ENCODE data around the gene POU4F3.

POU4F3 gene

DNA sequence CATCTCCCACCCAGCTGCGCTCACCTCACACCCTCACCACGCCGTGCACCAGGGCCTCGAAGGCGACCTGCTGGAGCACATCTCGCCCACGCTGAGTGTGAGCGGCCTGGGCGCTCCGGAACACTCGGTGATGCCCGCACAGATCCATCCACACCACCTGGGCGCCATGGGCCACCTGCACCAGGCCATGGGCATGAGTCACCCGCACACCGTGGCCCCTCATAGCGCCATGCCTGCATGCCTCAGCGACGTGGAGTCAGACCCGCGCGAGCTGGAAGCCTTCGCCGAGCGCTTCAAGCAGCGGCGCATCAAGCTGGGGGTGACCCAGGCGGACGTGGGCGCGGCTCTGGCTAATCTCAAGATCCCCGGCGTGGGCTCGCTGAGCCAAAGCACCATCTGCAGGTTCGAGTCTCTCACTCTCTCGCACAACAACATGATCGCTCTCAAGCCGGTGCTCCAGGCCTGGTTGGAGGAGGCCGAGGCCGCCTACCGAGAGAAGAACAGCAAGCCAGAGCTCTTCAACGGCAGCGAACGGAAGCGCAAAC is 1.1 kb downstream of the POU4F3 start:
- no peak for DNase-seq (ENCODE audit: low read depth in 2 of 2)

DNA sequence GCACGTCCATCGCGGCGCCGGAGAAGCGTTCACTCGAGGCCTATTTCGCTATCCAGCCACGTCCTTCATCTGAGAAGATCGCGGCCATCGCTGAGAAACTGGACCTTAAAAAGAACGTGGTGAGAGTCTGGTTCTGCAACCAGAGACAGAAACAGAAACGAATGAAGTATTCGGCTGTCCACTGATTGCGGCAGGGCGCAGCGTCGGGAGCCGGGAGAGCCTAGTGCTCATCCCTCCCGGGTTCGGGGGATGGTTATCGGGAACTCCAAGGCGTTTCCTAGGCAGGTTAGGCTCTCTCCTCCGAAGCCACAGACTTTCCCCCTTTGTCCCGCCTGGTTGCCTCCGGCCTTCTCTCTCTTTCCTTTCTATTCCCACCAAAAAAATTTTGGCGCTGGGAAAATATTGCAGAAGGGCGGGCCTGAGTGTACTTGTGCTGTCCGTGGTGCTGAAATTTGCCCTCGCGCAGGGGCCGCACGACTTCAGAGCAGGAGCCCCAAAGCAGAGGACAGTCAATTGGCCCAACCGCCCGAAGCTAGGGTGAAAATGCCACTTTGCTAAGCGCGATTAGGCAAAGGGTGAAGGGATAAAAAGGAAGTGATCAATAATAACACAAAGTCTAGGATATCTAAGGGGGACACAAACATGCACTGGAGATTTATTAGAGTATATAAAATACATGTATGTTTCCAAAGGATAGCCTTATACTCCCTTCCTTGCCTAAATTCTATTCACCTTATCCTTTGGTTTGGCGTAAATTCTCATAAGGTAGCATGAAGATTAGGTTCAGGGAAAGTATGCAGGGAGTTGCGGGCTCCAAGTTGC is 1.8 kb downstream of the POU4F3 start:
- peak in 1 of 2 experiments; percentile 35 for DNase-seq (ENCODE audit: low read depth in 2 of 2)

DNA sequence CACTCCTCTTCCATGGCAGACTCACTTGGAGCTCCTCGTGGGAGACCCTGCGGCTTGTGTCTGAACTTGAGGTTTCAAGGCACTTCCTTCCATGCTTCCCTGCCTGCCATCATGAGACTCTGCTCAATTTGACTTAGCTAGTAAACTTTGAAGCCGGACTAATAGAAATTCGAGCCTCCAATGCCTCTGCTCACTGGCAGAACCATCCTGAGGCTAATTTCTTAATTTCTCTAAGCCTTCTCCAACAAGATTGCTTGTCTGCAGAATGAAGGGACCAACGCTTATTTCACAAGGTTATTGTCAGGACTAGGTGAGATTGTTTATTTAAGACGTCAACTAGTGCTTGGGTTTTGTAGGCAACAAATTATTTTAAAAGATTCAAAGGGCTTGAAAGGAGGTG is 3.2 kb downstream of the POU4F3 start:
- no peak for DNase-seq (ENCODE audit: low read depth in 2 of 2)

DNA sequence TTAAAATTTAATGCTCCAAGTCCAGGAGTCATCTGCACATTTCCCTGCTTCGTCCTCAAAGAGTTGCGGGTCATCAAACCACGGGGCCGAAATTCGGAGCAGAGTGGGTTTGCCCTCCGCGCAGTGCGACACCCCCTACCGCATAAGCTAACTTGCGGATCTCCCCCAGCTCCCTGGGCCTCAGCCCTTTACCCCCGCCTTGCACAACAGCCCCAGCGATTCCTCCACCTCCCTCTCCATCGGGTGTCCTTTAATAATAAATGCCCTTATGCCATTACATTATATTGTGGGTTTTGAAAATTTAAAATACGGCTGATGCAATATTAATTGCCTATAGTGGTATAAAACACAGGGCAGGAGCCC is 3.9 kb downstream of the POU4F3 start:
- no peak for DNase-seq (ENCODE audit: low read depth in 2 of 2)

DNA sequence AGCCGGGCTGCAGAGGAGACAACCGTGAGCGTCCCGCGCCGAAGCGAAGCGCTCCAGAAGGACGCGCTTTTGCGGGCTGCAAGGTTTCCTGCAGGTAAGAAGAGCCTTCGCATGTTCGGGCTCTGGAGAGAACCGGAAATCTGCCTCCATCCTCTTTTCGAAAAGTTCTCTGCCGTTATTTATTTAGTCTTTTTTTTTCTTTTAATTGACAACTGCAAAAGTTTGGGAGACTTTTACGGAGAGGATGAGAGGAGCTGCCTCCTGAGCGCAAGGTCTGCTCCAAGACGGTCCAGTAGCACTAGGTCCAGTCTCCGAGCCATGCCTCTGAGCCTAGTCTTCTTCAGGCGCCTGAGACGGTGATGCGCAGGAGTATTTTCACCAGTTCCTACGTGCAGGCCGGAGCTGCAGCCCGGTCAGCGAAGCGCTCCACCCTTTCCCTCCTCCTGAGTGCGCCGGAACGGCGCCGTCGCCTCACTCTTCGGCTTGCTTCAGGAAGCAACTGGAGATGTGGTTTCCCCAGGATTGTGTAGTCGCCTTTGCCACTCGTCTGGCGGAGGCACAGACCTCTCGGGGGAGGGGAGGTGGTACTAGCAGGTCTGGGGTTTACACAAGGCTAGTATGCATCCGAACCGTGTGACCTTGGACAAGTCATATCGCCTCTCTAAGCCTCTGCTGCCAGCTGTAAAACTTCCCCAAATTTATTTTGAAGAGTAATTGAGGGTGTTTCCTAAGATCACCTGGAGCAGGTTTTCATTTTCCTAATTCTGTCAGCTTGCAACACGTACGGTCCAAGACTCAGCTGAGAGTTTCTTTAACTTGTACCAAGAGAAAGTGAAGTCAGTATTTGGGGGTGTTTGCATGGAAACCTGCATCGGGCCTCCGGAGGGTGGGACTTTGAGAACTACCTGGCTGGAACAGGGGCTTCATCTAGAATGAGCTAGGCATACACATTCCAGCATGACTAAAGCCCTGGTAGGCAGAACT is 4.5 kb downstream of the POU4F3 start:
- no peak for DNase-seq (ENCODE audit: low read depth in 2 of 2)

DNA sequence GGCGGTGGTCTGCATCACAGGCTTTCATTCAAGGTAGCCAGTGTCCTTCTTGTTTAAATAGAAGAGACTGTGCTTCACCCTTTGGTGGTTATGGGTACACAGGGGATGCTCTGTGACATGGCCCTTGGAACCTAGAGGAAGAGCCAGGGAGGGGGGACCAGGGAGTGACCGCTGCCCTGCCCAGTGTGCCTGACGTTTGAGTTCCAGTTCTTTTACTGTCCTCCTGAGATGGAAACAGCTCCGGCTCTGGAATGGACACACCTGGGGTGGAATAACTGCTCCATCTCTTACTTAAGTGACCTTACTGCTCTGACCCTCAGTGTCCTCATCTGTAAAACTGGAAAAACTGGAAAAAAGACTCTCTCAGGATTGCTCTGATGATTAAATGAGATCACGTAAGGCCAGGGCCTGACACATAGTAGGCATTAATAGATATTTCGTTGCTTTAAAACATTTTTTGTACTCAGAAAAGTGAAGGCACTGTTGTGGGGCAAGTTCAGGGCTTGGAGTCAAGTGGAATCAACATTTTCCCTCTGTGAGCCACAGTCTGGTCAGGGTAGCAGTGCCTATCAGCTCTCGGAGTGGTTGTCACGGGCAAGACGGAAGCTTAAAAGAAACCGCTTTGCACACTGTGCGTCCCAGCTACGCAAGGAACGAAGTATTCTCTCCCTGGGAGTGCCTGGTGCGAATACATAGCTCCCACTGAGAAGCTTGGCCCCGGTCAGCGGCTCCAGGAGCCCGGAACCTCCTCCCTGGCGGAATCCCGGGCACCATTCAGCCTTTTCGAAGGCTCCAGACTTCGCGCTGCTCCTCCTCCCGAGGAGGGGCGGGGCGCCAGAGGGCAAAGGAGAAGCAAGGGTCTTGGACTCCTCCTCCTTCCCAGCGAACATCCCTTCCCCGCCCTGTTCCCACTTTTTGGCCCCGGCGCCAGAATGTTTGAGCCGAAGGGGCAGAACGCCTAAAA is 5.8 kb downstream of the POU4F3 start:
- no peak for DNase-seq (ENCODE audit: low read depth in 2 of 2)

DNA sequence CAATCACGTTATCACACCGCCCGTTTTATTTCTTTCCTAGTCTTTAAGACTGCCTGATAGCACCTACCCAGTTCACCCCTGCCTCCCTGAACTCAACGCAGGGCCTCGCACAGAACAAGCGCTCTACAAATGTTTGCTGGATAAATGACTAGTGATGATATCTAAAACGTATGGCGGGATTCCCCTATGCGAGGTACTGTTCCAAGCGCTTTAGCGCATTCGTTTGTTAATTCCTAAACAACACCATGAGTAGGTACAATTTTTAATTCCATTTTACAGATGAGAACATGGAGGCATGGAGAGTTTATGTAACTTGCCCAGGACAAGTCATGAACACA is 6.6 kb downstream of the POU4F3 start:
- DNase-seq (ENCODE audit: low read depth in 2 of 2) = no peak

DNA sequence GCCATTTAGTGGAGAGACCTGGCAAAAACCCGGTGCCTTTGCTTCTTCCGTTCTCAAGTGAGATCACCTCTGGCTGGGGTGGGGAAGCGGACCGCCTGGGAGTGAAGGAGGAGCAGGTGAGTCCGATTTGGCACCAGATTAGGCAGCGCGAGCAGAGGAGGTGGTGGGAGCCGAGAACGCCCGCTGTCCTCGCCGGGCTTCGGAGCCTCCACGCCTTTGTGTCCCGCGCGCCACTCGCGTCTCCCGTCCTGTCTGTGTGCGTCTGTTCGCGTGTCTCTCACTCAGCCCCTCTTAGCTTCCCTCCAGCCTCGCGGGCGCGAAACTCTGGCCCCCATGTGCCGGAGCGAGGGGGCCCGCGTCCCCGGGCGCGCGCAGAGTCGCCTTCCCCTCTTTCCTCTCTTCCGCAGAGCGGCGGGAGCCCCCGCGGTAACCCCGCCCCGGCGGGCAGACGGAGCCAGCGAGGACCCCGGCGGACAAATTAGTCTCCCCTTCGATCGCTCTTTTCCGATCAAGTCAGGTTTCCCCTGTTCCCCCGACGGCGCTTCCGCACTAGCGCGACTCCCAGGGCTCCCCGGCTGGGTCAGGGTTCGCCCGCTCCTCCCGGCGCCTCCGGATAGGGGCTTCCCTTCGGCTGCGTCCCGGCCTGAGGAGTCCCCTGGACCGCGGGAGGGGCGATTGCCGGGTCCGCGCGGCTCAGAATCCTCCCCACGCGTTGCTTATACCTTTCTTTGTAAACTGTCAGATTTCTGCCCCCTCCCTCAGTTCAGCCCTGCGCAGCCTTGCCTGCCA is 7.1 kb downstream of the POU4F3 start:
- DNase-seq (ENCODE audit: low read depth in 2 of 2) = no peak

DNA sequence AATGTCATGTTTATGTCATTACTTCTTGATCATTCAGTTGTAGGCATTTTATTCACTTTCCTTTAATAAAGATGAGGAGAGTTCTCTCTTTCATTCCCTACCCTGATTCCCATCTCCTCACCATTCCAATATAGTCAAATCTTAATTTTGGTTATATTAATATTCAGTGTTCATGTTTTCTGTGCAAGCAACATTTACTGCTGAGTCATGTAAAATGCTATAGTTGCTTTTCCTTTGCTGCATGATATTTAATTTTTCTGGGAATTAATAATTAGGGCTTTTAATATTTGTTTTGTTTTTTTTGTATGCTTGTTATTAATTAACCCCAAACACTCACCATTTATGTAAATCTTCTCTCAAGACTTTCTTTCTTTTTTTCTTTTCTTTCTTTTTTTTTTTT is 18.5 kb downstream of the POU4F3 start:
- no peak for DNase-seq (ENCODE audit: low read depth in 2 of 2)

DNA sequence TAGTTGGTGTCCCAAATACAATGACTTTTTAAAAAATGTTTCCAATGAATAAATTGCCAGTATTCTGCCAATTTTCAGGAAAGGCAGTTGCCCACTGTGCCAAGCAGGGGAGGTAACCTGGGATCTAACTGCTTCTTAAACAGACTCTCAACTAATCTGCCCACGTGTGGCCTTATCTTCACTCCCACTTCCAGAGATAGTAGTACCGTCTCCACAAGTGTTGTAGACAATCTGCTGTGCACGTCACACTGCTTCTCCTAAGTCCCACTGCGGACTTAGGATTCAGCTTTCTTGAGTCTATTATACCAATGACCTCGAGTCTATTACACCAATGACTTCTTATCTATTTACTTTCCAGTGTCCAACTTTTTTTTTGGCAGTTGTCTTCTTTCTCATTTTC is 21.2 kb downstream of the POU4F3 start:
- no peak for DNase-seq (ENCODE audit: low read depth in 2 of 2)

DNA sequence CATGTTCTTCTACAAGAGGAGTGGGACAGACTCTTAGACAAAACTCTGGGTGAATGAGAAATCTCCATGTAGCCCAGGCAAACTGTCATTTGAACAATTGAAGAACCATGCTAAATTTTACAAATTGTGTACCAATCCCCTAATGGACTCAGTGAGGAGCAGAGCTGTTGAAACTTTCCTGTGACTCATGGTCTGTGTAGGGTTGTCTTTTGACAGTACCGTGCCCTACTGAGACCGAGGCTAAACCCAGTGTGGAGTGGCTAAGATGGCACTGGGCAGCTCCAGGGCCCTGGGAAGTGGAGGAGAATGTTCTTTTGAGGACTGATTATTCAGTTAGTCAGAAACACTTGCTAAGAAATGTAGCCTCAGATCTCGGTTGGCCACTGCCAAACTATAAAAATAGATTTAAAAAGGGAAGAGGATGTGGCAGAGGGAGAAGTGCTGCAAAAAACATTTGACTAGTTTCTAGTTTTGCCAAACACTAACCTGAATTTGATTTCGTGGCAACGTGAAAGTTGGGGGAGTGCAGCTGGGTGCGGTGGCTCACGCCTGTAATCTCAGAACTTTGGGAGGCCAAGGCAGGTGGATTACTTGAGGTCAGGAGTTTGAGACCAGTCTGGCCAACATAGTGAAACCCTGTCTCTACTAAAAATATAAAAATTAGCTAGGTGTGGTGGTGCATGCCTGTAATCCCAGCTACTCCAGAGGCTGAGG is 24.7 kb downstream of the POU4F3 start:
- DNase-seq (ENCODE audit: low read depth in 2 of 2) = no peak

DNA sequence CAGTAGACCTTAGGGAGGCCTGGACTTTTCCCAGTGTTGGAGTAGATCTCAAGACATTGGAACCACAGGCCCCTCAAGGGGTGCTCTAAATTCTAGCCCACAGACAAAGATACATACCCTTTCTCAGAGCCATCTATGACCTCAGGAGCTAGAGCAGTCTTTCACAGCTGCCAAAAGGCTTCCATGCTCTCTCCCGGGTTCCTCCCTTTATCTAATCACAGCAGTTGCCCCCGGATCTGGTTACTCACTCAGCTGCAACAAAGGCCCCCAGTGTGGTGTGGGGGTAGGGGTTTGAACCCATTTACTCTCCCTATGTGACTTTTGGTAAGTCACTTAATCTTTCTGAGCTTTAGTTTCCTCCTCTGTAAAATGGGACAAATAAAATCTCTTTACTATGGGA is 27.0 kb downstream of the POU4F3 start:
- DNase-seq (ENCODE audit: low read depth in 2 of 2) = no peak

DNA sequence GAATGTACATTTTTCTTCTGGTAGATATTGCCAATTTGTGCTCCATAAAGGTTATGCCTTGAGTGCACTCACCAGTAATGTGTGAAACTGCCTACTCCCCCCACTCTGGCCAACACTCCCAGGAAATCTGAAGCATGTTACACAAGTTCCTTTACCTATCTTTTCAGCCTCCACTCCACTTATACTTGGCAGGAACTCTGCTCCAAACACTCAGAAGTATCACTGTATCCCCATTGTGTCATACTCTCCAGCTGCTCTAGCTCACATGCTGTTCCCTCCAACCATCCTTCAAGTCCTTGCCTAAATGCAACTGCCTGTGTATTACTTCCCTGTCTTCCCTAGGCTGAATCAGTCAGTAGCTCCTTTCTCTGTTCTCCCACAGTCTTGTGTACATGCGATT is 28.3 kb downstream of the POU4F3 start:
- DNase-seq (ENCODE audit: low read depth in 2 of 2) = no peak

DNA sequence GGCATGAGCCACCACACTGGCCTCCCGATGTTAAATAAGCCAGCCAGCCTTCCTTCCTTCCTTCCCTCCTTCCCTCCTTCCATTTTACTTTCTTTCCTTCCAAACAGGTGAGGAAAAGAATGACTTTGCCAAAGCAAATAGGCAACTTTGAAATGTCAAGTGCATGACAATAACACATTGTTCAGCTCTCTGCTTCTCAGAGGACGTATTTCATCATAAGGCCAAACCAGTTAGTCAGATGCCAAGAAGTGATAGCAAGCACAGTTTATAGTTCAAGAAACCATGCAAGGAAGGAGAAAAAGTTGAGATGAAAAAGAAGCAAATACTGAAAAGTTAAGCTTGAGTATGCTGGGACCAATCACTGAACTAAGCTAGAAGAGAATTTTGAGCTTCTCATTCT is 29.5 kb downstream of the POU4F3 start:
- no peak for DNase-seq (ENCODE audit: low read depth in 2 of 2)

DNA sequence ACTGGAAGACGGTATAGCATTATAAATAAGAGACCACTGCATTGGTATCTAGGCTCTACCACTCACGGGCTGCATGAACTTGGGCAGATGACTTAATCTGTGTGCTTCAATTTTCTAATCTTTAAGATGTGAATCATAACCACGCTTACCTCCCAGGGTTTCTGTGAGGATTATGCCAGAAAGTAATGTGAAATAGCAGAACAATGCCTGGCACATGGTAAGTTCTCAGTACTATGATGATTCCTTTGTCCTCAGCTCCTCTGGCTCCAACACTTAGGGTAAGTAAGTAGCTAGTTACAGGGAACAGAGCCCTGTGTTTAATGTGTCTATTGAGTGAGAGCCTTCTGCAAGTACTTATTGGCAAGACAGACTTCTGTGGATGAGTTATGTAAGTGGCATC is 31.1 kb downstream of the POU4F3 start:
- no peak for DNase-seq (ENCODE audit: low read depth in 2 of 2)

DNA sequence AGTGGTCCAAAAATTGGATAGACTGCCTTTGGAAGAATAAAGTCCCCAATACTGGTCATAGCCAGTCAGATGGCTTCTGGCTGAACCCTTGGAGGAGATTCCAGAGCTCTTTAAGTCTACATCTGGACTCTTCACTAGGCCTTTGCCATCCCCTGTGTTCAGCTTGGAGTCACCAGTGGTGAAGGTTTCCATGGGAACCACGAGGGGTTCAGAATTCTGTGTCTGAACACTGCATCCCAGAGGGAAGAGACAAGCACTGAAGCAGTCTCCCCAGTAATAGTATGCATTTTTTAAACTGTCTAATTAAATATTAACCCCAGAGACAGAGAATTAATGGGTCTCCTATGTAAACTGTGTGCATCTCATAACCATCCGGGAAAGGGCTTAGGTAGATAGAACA is 38.2 kb downstream of the POU4F3 start:
- no peak for DNase-seq (ENCODE audit: low read depth in 2 of 2)

DNA sequence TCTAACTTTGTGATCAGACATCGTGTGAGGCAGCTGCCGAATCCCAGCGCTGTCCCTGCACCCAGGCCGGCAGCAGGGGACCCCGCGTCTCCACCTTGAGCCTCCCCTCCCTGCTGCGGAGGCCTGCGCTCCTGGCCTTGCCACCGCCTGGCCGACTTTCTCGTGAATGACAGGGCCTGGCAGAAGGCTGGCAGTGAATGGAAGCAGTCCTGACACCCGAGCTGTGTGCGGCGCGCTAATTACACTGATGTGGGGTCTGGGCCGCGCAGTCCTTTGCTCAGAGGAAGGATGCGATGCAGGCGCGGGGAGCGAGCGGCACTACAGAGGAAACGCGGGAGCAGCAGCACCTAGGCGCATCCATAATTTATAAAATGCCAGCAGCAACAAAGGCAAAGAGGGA is 40.3 kb downstream of the POU4F3 start:
- DNase-seq (ENCODE audit: low read depth in 2 of 2) = no peak

DNA sequence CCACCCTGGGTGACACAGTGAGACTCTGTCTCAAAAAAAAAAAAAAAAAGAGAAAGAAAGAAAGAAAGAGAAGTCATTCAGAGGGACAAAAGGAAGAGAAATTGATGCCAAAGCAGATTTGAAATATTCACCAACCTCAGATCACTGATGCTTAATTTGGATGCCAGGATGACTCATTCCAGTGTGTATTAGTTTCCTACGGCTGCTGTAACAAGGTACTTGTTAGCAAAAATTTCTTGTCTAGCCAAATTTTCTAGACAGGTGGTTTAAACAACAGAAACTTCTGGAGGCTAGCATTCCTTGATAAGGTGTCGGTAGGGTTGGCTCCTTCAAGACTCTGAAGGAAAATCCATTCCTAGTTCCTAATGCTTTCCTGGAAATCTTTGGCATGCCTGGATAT is 42.1 kb downstream of the POU4F3 start:
- DNase-seq (ENCODE audit: low read depth in 2 of 2) = no peak

DNA sequence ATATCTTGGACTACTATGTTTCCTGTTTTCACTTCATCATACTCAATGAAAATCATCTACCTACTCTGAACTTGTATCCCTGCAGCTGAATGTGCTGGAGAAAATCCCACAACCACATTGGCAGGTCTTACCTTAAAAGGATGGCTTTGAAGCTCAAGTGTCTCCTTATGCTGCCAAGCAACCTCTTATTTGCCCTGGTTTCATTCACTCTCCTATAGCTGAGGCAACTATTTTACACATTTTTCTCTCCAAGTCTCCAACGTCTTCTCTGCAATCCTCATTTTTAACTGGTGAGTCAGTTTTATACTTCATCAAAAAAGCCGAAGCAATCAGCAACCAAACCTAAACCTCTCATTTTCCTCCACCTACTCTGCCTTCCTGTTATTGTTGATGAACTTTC is 49.7 kb downstream of the POU4F3 start:
- no peak for DNase-seq (ENCODE audit: low read depth in 2 of 2)

DNA sequence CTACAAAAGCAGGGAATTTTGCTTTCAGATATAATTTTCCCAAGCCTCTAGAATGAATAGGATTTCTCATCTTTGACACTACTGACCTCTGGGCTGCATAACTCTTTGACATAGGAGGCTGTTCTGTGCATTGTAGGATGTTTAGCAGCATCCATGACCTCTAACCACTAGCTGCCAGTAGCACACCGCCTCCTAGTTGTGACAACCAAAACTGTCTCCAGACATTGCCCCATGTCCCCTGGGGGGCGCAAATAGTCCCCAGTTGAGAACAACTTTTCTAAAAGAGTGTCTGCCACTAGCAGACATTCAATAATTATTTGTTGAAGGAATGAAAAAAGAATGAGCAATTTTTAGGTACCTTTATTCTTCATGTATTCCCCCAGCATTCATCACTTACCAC is 51.8 kb downstream of the POU4F3 start:
- no peak for DNase-seq (ENCODE audit: low read depth in 2 of 2)

Data from stimulated activated CD4-positive, alpha-beta T cell treated with anti-CD3 and anti-CD28 coated beads, Interleukin-12 subunit alpha, Interleukin-12 subunit beta, amount 100 ng/mL, for 24 hours (primary cell).